ENCODE measurements around the gene FGF22. TPM values are rescaled to one million over a fixed set of nuclear protein-coding genes. Genes with fewer than 3 reads are reported as not detected.
"Not testable (repeated sequence)": the region's sequence is repeated elsewhere in the genome, so short reads cannot be mapped to it uniquely, and the experiment has no call there.

Gene FGF22
- total RNA-seq, 1 donor from 2014 or later = not detected

- no peak for TF ChIP-seq CTCF (IDR thresholded peaks at IDR 0.05; ENCODE audit: insufficient read depth, low read length, severe bottlenecking)
- FAIRE-seq = no peak
- DNase-seq (ENCODE audit: low read depth) = no peak
- no peak overlapping the region for H3K4me3 ChIP-seq (ENCODE audit: low read depth, low read length)
- no peaks in the 10 kb centered on the region for H3K36me3 ChIP-seq (ENCODE audit: control insufficient read depth, insufficient read depth, low read length)
- H3K27me3 ChIP-seq (ENCODE audit: control insufficient read depth, insufficient read depth, low read length) = no peaks in the 10 kb centered on the region
These were observed 35.3 kb upstream of the FGF22 start for GRCh38 chr19:604355-604754.

GRCh38 chr19:605061-605971 is 34.4 kb upstream of the FGF22 start:
- H3K36me3 ChIP-seq (ENCODE audit: control insufficient read depth, insufficient read depth, low read length); DNase-seq (ENCODE audit: low read depth); H3K4me3 ChIP-seq (ENCODE audit: low read depth, low read length); H3K27me3 ChIP-seq (ENCODE audit: control insufficient read depth, insufficient read depth, low read length); FAIRE-seq: not testable (repeated sequence)

- TF ChIP-seq CTCF (IDR thresholded peaks at IDR 0.05; ENCODE audit: insufficient read depth, low read length, severe bottlenecking) = no peak
- DNase-seq (ENCODE audit: low read depth) (no peak), FAIRE-seq (no peak)
- Histone ChIP-seq H3K4me3 (ENCODE audit: low read depth, low read length) (no peak overlapping the region), H3K36me3 (ENCODE audit: control insufficient read depth, insufficient read depth, low read length) (no peaks in the 10 kb centered on the region), H3K27me3 (ENCODE audit: control insufficient read depth, insufficient read depth, low read length) (no peaks in the 10 kb centered on the region)
These were observed 32.2 kb upstream of the FGF22 start for GRCh38 chr19:607301-608154.

- Histone ChIP-seq H3K27me3 (ENCODE audit: control insufficient read depth, insufficient read depth, low read length) (no peaks in the 10 kb centered on the region), H3K36me3 (ENCODE audit: control insufficient read depth, insufficient read depth, low read length) (no peaks in the 10 kb centered on the region), H3K4me3 (ENCODE audit: low read depth, low read length) (no peak overlapping the region)
- FAIRE-seq = no peak
- no peak for TF ChIP-seq CTCF (IDR thresholded peaks at IDR 0.05; ENCODE audit: insufficient read depth, low read length, severe bottlenecking)
- DNase-seq (ENCODE audit: low read depth) = no peak
These were observed 31.3 kb upstream of the FGF22 start for GRCh38 chr19:608155-609003.

GRCh38 chr19:609004-609346 is 30.7 kb upstream of the FGF22 start:
- no peaks in the 10 kb centered on the region for H3K36me3 ChIP-seq (ENCODE audit: control insufficient read depth, insufficient read depth, low read length)
- DNase-seq (ENCODE audit: low read depth) = no peak
- TF ChIP-seq CTCF (IDR thresholded peaks at IDR 0.05; ENCODE audit: insufficient read depth, low read length, severe bottlenecking) = no peak
- H3K4me3 ChIP-seq (ENCODE audit: low read depth, low read length) = no peak overlapping the region
- no peak for FAIRE-seq
- H3K27me3 ChIP-seq (ENCODE audit: control insufficient read depth, insufficient read depth, low read length) = no peaks in the 10 kb centered on the region
